ENCODE results near the gene PHPT1. TPM values are rescaled to one million over a fixed set of nuclear protein-coding genes. Genes with fewer than 3 reads are reported as not detected.
"Not testable (repeated sequence)": the region's sequence is repeated elsewhere in the genome, so short reads cannot be mapped to it uniquely, and the experiment has no call there.

The PHPT1 gene
- total and polyA plus RNA-seq, 2 donors from 2014 or later: 108 to 283 TPM

DNA sequence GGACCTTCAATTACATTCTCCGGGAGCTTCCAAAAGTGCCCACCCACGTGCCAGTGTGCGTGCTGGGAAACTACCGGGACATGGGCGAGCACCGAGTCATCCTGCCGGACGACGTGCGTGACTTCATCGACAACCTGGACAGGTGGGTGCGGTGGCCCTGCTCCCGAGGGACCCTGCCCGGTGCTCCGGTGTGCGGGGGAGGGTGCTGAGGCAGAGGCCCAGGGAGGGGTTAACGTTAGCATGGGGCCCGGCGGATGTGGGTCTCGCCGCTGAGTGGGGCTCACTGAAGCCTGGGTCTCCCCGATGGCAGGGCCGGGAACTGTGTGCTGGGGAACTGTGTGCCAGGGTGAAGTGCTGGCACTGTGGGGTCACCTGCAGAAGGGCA is 17.5 kb upstream of the PHPT1 start:
- DNase-seq: peak in 1 of 5 donors; percentile 72
- TF ChIP-seq, protein P1, sequence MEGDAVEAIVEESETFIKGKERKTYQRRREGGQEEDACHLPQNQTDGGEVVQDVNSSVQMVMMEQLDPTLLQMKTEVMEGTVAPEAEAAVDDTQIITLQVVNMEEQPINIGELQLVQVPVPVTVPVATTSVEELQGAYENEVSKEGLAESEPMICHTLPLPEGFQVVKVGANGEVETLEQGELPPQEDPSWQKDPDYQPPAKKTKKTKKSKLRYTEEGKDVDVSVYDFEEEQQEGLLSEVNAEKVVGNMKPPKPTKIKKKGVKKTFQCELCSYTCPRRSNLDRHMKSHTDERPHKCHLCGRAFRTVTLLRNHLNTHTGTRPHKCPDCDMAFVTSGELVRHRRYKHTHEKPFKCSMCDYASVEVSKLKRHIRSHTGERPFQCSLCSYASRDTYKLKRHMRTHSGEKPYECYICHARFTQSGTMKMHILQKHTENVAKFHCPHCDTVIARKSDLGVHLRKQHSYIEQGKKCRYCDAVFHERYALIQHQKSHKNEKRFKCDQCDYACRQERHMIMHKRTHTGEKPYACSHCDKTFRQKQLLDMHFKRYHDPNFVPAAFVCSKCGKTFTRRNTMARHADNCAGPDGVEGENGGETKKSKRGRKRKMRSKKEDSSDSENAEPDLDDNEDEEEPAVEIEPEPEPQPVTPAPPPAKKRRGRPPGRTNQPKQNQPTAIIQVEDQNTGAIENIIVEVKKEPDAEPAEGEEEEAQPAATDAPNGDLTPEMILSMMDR (IDR thresholded peaks at IDR 0.05; ENCODE audit: borderline replicate concordance, extremely low read depth, insufficient read depth): no peak
- Histone ChIP-seq H3K4me3 (ENCODE audit: low read length in 3 of 3) (no peak overlapping the region), H3K27me3 (ENCODE audit: control insufficient read depth, insufficient read depth, low read length) (no peaks in the 10 kb centered on the region), H3K27ac (ENCODE audit: low read depth in 2 of 2, low read length in 2 of 2) (no peak overlapping the region), H3K9ac (ENCODE audit: low read length in 3 of 3) (no peak overlapping the region), H3K4me1 (ENCODE audit: control insufficient read depth in 2 of 3, insufficient read depth in 2 of 3, low read depth in 1 of 3, low read length in 3 of 3) (no peaks in the 10 kb centered on the region), H3K36me3 (ENCODE audit: control insufficient read depth in 2 of 3, insufficient read depth in 3 of 3, low read length in 3 of 3) (peaks cover 0 to 10% (median 7%) of the 10 kb centered on the region in 3 donors), H3K9me3 (ENCODE audit: control insufficient read depth in 2 of 3, insufficient read depth in 1 of 3, low read length in 3 of 3) (no peaks in the 10 kb centered on the region)
- intact Hi-C loops (cut with DNase I): no loop called here
- FAIRE-seq: no peak

GRCh38 chr9:136832581-136832980 is 16.6 kb upstream of the PHPT1 start:
- TF ChIP-seq, protein P1 (IDR thresholded peaks at IDR 0.05; ENCODE audit: borderline replicate concordance, extremely low read depth, insufficient read depth): no peak
- Histone ChIP-seq H3K9ac (ENCODE audit: low read length in 3 of 3) (no peak overlapping the region), H3K27ac (ENCODE audit: low read depth in 2 of 2, low read length in 2 of 2) (no peak overlapping the region), H3K9me3 (ENCODE audit: control insufficient read depth in 2 of 3, insufficient read depth in 1 of 3, low read length in 3 of 3) (no peaks in the 10 kb centered on the region), H3K4me1 (ENCODE audit: control insufficient read depth in 2 of 3, insufficient read depth in 2 of 3, low read depth in 1 of 3, low read length in 3 of 3) (no peaks in the 10 kb centered on the region), H3K4me3 (ENCODE audit: low read length in 3 of 3) (no peak overlapping the region), H3K36me3 (ENCODE audit: control insufficient read depth in 2 of 3, insufficient read depth in 3 of 3, low read length in 3 of 3) (peaks cover 0 to 9% (median 7%) of the 10 kb centered on the region in 3 donors), H3K27me3 (ENCODE audit: control insufficient read depth, insufficient read depth, low read length) (no peaks in the 10 kb centered on the region)
- no peak for FAIRE-seq
- intact Hi-C loops (cut with DNase I): no loop called here
- DNase-seq: peak in 1 of 5 donors; percentile 49

DNA sequence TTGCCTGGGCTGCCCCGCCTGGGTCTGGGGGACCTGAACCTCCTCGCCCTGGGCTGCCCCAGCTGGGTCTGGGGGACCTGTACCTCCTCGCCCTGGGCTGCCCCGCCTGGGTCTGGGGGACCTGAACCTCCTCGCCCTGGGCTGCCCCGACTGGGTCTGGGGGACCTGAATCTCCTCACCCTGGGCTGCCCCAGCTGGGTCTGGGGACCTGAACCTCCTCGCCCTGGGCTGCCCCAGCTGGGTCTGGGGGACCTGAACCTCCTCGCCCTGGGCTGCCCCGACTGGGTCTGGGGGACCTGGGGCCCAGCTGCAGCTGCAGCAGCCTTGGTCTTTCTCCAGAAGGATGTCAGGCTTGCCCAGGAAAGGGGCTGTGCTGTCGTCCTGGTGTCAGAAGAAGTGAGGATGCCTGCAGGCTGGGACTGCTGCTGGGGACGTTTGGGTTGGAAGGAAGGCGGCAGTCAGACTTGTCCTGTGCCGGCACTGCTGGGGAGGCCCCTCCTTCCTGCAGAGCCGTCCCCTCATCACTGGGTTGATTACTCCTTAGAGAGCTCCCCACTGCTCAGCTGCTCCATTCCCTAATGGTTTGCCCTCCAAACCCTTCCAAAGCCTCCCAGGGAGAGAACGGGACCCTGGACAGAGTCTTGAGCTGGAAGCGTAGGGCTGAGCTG is 15.7 kb upstream of the PHPT1 start:
- intact Hi-C loops (cut with DNase I); H3K9ac ChIP-seq (ENCODE audit: low read length in 3 of 3); H3K27me3 ChIP-seq (ENCODE audit: control insufficient read depth, insufficient read depth, low read length); H3K27ac ChIP-seq (ENCODE audit: low read depth in 2 of 2, low read length in 2 of 2); H3K4me1 ChIP-seq (ENCODE audit: control insufficient read depth in 2 of 3, insufficient read depth in 2 of 3, low read depth in 1 of 3, low read length in 3 of 3); FAIRE-seq; H3K36me3 ChIP-seq (ENCODE audit: control insufficient read depth in 2 of 3, insufficient read depth in 3 of 3, low read length in 3 of 3); H3K9me3 ChIP-seq (ENCODE audit: control insufficient read depth in 2 of 3, insufficient read depth in 1 of 3, low read length in 3 of 3); H3K4me3 ChIP-seq (ENCODE audit: low read length in 3 of 3): not testable (repeated sequence)
- DNase-seq: peak in 1 of 5 donors; percentile 51

GRCh38 chr9:136835162-136835931 is 13.9 kb upstream of the PHPT1 start:
- no peaks in the 10 kb centered on the region for H3K27me3 ChIP-seq (ENCODE audit: control insufficient read depth, insufficient read depth, low read length)
- intact Hi-C loops (cut with DNase I): no loop called here
- no peaks in the 10 kb centered on the region for H3K4me1 ChIP-seq (ENCODE audit: control insufficient read depth in 2 of 3, insufficient read depth in 2 of 3, low read depth in 1 of 3, low read length in 3 of 3)
- TF ChIP-seq, protein P1 (IDR thresholded peaks at IDR 0.05; ENCODE audit: borderline replicate concordance, extremely low read depth, insufficient read depth): no peak
- DNase-seq: peak in 1 of 5 donors; percentile 70
- no peak overlapping the region for H3K4me3 ChIP-seq (ENCODE audit: low read length in 3 of 3)
- no peak overlapping the region for H3K9ac ChIP-seq (ENCODE audit: low read length in 3 of 3)
- H3K27ac ChIP-seq (ENCODE audit: low read depth in 2 of 2, low read length in 2 of 2): no peak overlapping the region
- no peaks in the 10 kb centered on the region for H3K9me3 ChIP-seq (ENCODE audit: control insufficient read depth in 2 of 3, insufficient read depth in 1 of 3, low read length in 3 of 3)
- FAIRE-seq: no peak
- no peaks in the 10 kb centered on the region for H3K36me3 ChIP-seq (ENCODE audit: control insufficient read depth in 2 of 3, insufficient read depth in 3 of 3, low read length in 3 of 3)
